H9 (cell line): ENCODE data around the gene COL23A1. TPM values are rescaled to one million over a fixed set of nuclear protein-coding genes. Genes with fewer than 3 reads are reported as not detected.

ENCODE experiments used
- DNase-seq: peaks from one replicate; pipeline ENCODE4 v3.0.0-alpha.2; 2017
- H2AFZ ChIP-seq: one replicate; pipeline ENCODE4 v1.6.1; 2013; ENCODE audit warnings: mild to moderate bottlenecking, low read length, control low read depth, moderate library complexity
- H2AK5ac ChIP-seq: 2 replicates; pipeline ENCODE4 v1.6.1; 2013; ENCODE audit warnings: low read length, control low read depth, mixed read lengths; ENCODE audit not compliant: insufficient read length
- H2BK120ac ChIP-seq: one replicate; pipeline ENCODE4 v1.6.1; 2013; ENCODE audit warnings: low read depth, mild to moderate bottlenecking, low read length, control low read depth, inconsistent platforms; ENCODE audit not compliant: poor library complexity, severe bottlenecking
- H2BK12ac ChIP-seq: 2 replicates; pipeline ENCODE4 v1.6.1; 2013; ENCODE audit warnings: low read length, control low read depth, mixed read lengths, low read depth; ENCODE audit not compliant: insufficient read length
- H2BK15ac ChIP-seq: 2 replicates; pipeline ENCODE4 v1.6.1; 2013; ENCODE audit warnings: low read depth, low read length, control low read depth
- H2BK20ac ChIP-seq: one replicate; pipeline ENCODE4 v1.6.1; 2013; ENCODE audit warnings: low read depth, mild to moderate bottlenecking, low read length, control low read depth, inconsistent platforms; ENCODE audit not compliant: poor library complexity, severe bottlenecking
- H2BK5ac ChIP-seq: 2 replicates; pipeline ENCODE4 v1.6.1; 2013; ENCODE audit warnings: low read length, control low read depth, mixed read lengths; ENCODE audit not compliant: insufficient read length
- H3K14ac ChIP-seq: 2 replicates; pipeline ENCODE4 v1.6.1; 2013; ENCODE audit warnings: low read length, control low read depth; ENCODE audit not compliant: insufficient read depth
- H3K18ac ChIP-seq: 2 replicates; pipeline ENCODE4 v1.6.1; 2013; ENCODE audit warnings: low read depth, mild to moderate bottlenecking, mixed read lengths, low read length, control low read depth; ENCODE audit not compliant: insufficient read length
- H3K23ac ChIP-seq: 2 replicates; pipeline ENCODE4 v1.6.1; 2013; ENCODE audit warnings: low read length, control low read depth, mixed read lengths, low read depth; ENCODE audit not compliant: insufficient read length
- H3K23me2 ChIP-seq: 2 replicates; pipeline ENCODE4 v1.6.1; 2013; ENCODE audit warnings: low read depth, mild to moderate bottlenecking, mixed read lengths, low read length, control low read depth; ENCODE audit not compliant: insufficient read length, poor library complexity, severe bottlenecking
- H3K27ac ChIP-seq: 2 replicates; pipeline ENCODE4 v1.5.1; 2013; ENCODE audit warnings: low read length, control low read depth, mixed read lengths, low read depth; ENCODE audit not compliant: insufficient read length
- H3K27me3 ChIP-seq: 2 replicates; pipeline ENCODE4 v1.6.1; 2013; ENCODE audit warnings: low read length, control low read depth, inconsistent platforms; ENCODE audit not compliant: insufficient read depth
- H3K4ac ChIP-seq: 2 replicates; pipeline ENCODE4 v1.6.1; 2013; ENCODE audit warnings: low read depth, mild to moderate bottlenecking, control low read depth, inconsistent platforms, low read length, moderate library complexity
- H3K4me1 ChIP-seq: 2 replicates; pipeline ENCODE4 v1.6.1; 2013; ENCODE audit warnings: low read length, control low read depth, inconsistent platforms; ENCODE audit not compliant: insufficient read depth
- H3K4me2 ChIP-seq: 2 replicates; pipeline ENCODE4 v1.6.1; 2013; ENCODE audit warnings: low read length, control low read depth, mixed read lengths; ENCODE audit not compliant: insufficient read length, insufficient read depth
- H3K56ac ChIP-seq: 2 replicates; pipeline ENCODE4 v1.6.1; 2013; ENCODE audit warnings: low read depth, mild to moderate bottlenecking, mixed read lengths, low read length, control low read depth; ENCODE audit not compliant: insufficient read length
- H3K79me1 ChIP-seq: 2 replicates; pipeline ENCODE4 v1.6.1; 2013; ENCODE audit warnings: low read depth, mild to moderate bottlenecking, moderate library complexity, low read length, control low read depth, inconsistent platforms; ENCODE audit not compliant: insufficient read depth, poor library complexity, severe bottlenecking
- H3K79me2 ChIP-seq: 2 replicates; pipeline ENCODE4 v1.6.1; 2013; ENCODE audit warnings: low read length, control low read depth, inconsistent platforms; ENCODE audit not compliant: insufficient read depth
- H3K9ac ChIP-seq: 2 replicates; pipeline ENCODE4 v1.6.1; 2013; ENCODE audit warnings: low read length, control low read depth, mixed read lengths; ENCODE audit not compliant: insufficient read length; ENCODE audit errors: extremely low read depth
- H3K9me3 ChIP-seq: one replicate; pipeline ENCODE4 v1.6.1; 2013; ENCODE audit warnings: low read depth, low read length, inconsistent platforms; ENCODE audit not compliant: control insufficient read depth
- H3T11ph ChIP-seq: one replicate; pipeline ENCODE4 v1.6.1; 2013; ENCODE audit warnings: mild to moderate bottlenecking, low read length, control low read depth, inconsistent platforms
- H4K20me1 ChIP-seq: one replicate; pipeline ENCODE4 v1.6.1; 2013; ENCODE audit not compliant: control insufficient read depth, insufficient read length, insufficient read depth
- H4K5ac ChIP-seq: 2 replicates; pipeline ENCODE4 v1.6.1; 2013; ENCODE audit warnings: low read depth, mild to moderate bottlenecking, mixed read lengths, low read length, control low read depth; ENCODE audit not compliant: insufficient read length
- H4K8ac ChIP-seq: replicated peaks from 2 replicates; pipeline ENCODE4 v1.6.1; 2013; ENCODE audit warnings: low read length, control low read depth, mixed read lengths, low read depth; ENCODE audit not compliant: insufficient read length
- H4K91ac ChIP-seq: 2 replicates; pipeline ENCODE4 v1.6.1; 2013; ENCODE audit warnings: low read depth, mild to moderate bottlenecking, moderate library complexity, mixed read lengths, low read length, control low read depth; ENCODE audit not compliant: insufficient read length
- H3K27ac Mint-ChIP-seq, 3 experiments: 2 replicates in 2 of 3; 3 replicates in 1 of 3; pipeline ENCODE4 v1.8.0; 2020 to 2021; ENCODE audit warnings: mixed read lengths in 3 of 3, mild to moderate bottlenecking in 1 of 3, moderate library complexity in 1 of 3
- H3K27me3 Mint-ChIP-seq: 2 replicates; pipeline ENCODE4 v1.8.0; 2021; ENCODE audit warnings: low read depth, mild to moderate bottlenecking, moderate library complexity, mixed read lengths
- H3K36me3 Mint-ChIP-seq, 3 experiments: 2 replicates in 2 of 3; 3 replicates in 1 of 3; pipeline ENCODE4 v1.8.0; 2020 to 2021; ENCODE audit warnings: low read depth in 3 of 3, mixed read lengths in 3 of 3; ENCODE audit not compliant: insufficient read depth in 1 of 3
- H3K4me1 Mint-ChIP-seq, 2 experiments: 2 replicates each; pipeline ENCODE4 v1.8.0; 2020; ENCODE audit warnings: mixed read lengths in 2 of 2
- H3K4me3 Mint-ChIP-seq, 2 experiments: 2 replicates in 1 of 2; 3 replicates in 1 of 2; pipeline ENCODE4 v1.8.0; 2020 to 2021; ENCODE audit warnings: mild to moderate bottlenecking in 2 of 2, mixed read lengths in 2 of 2, moderate library complexity in 1 of 2
- H3K9me3 Mint-ChIP-seq, 2 experiments: 2 replicates in 1 of 2; 3 replicates in 1 of 2; pipeline ENCODE4 v1.8.0; 2020; ENCODE audit warnings: mild to moderate bottlenecking in 2 of 2, mixed read lengths in 2 of 2, moderate library complexity in 1 of 2
- CTCF ChIP-seq: fragments of 200-600 bp; sonication (generic); conservative IDR thresholded peaks from 3 replicates; pipeline ENCODE4 v1.8.0; 2021; ENCODE audit warnings: antibody characterized with exemption, mild to moderate bottlenecking
- WGBS: extraction: QIAGEN DNeasy Blood & Tissue Kit; methylation state at CpG from one replicate; pipeline ENCODE4 v1.1.7; 2013; ENCODE audit warnings: missing lambda C conversion rate, low lambda C conversion rate, mixed read lengths; ENCODE audit not compliant: insufficient read length; ENCODE audit errors: extremely low coverage; 5-methylcytosine and 5-hydroxymethylcytosine counted together
- total RNA-seq: library from RNA; stranded (reverse); gene quantifications from 2 replicates; pipeline ENCODE4 v1.2.1, GENCODE V29; 2021

The COL23A1 gene
- total RNA-seq, 1 experiment from 2014 or later: 2.6 TPM

DNA sequence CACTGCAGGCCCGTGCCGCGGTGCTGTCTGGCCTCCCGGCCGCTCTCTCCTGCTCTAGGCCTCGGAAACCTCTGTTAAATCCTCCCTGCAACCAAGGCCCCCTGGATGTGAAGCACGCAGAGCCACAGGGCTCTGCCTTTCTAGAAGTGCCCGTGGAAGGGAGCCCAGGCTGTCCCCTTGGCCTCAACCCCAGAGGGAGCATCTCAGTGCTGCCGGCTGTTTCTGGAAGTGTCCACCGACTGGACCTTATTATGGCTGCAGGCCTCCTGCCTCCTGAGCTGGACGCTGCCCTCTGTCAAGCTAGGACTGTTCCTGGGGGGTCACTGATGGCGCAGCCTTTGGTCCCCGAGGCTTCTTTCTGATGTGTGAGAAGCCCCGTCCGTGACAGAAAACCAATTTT is 317.2 kb downstream of the COL23A1 start:
- H3K23ac ChIP-seq: no peak overlapping the region
- no peak overlapping the region for H2AK5ac ChIP-seq
- H3K27me3 ChIP-seq: no peaks in the 10 kb centered on the region
- Mint-ChIP-seq H3K27me3 (peaks cover 15% of the 10 kb centered on the region), H3K4me1 (no peaks in the 10 kb centered on the region), H3K4me3 (no peak overlapping the region), H3K9me3 (peaks cover 0 to 5% of the 10 kb centered on the region in 2 experiments; a peak in 1 of 5 replicates), H3K36me3 (no peaks in the 10 kb centered on the region; a peak in 1 of 7 replicates), H3K27ac (peak overlapping the region in 1 of 3 experiments; percentile 77; a peak in 1 of 7 replicates)
- DNase-seq: no peak
- no peak overlapping the region for H2BK12ac ChIP-seq
- no peak overlapping the region for H3K27ac ChIP-seq
- H3K23me2 ChIP-seq: no peaks in the 10 kb centered on the region
- no peaks in the 10 kb centered on the region for H3K79me2 ChIP-seq
- H3K9me3 ChIP-seq: no peaks in the 10 kb centered on the region
- no CpG with 5 or more reads among the region's 15 CpGs for WGBS
- no peak overlapping the region for H4K5ac ChIP-seq
- no peak overlapping the region for H2BK20ac ChIP-seq
- no peak overlapping the region for H3K56ac ChIP-seq
- no peak overlapping the region for H3K4me2 ChIP-seq
- H4K20me1 ChIP-seq: no peaks in the 10 kb centered on the region
- H3K9ac ChIP-seq: no peak overlapping the region
- H3K4me1 ChIP-seq: no peaks in the 10 kb centered on the region
- no peak overlapping the region for H4K8ac ChIP-seq
- H2BK15ac ChIP-seq: no peak overlapping the region
- H4K91ac ChIP-seq: no peak overlapping the region
- H2BK5ac ChIP-seq: no peak overlapping the region
- H2AFZ ChIP-seq: no peak overlapping the region
- H3K18ac ChIP-seq: no peak overlapping the region
- no peak overlapping the region for H2BK120ac ChIP-seq
- no peak for TF ChIP-seq CTCF
- H3K4ac ChIP-seq: no peak overlapping the region
- no peaks in the 10 kb centered on the region for H3K79me1 ChIP-seq
- no peak overlapping the region for H3T11ph ChIP-seq
- H3K14ac ChIP-seq: no peak overlapping the region
